ENCODE results near the gene PGAP2.

GRCh38 chr11:3840870-3841425 is 32.6 kb downstream of the PGAP2 start, which contains the start of gene RHOG:
- TF ChIP-seq SPI1 (IDR thresholded peaks at IDR 0.05; ENCODE audit: borderline replicate concordance, low read depth) (peak; percentile 62; the same call in 1 of the 2 replicates), CTCF (IDR thresholded peaks at IDR 0.05; ENCODE audit: insufficient read depth, low read length) (no peak)
